Activated T-helper 2 cell treated with anti-CD3 and anti-CD28 coated beads, Interferon-gamma antibody, Interleukin-2, Interleukin-4, amounts not matched to agents 10 μg/mL and 5 μg/mL and 100 μg/mL, durations not matched to agents 14 hours and 24 hours and 36 hours (primary cell): ENCODE data around the gene DAAM1. TPM values are rescaled to one million over a fixed set of nuclear protein-coding genes. Genes with fewer than 3 reads are reported as not detected.

Source experiments
- DNase-seq: peaks from one replicate; pipeline ENCODE4 v3.0.0; 2021; ENCODE audit warnings: low spot score
- H3K27ac Mint-ChIP-seq: one replicate; pipeline ENCODE4 v1.8.0; 2021; ENCODE audit warnings: mixed read lengths
- H3K27me3 Mint-ChIP-seq: one replicate; pipeline ENCODE4 v1.8.0; 2021; ENCODE audit warnings: low read depth, mixed read lengths
- H3K36me3 Mint-ChIP-seq: one replicate; pipeline ENCODE4 v1.8.0; 2021; ENCODE audit warnings: low read depth, mixed read lengths
- H3K4me1 Mint-ChIP-seq: one replicate; pipeline ENCODE4 v1.8.0; 2021; ENCODE audit warnings: low read depth, mixed read lengths
- H3K4me3 Mint-ChIP-seq: one replicate; pipeline ENCODE4 v1.8.0; 2021; ENCODE audit warnings: low read depth, mild to moderate bottlenecking, moderate library complexity, mixed read lengths
- H3K9me3 Mint-ChIP-seq: one replicate; pipeline ENCODE4 v1.8.0; 2021; ENCODE audit warnings: mixed read lengths
- intact Hi-C: fragments of 100-400 bp; cut with micrococcal nuclease; formaldehyde crosslinking; loops from one replicate; pipeline ENCODE4 v1.15.1; 2023
- total RNA-seq: library from RNA; stranded (reverse); gene quantifications from 2 replicates; pipeline ENCODE4 v1.2.3, GENCODE V29; 2022

The DAAM1 gene
- total RNA-seq, 1 donor from 2014 or later: 6.4 TPM

GRCh38 chr14:59308086-59308485 is 119.6 kb downstream of the DAAM1 start:
- Mint-ChIP-seq H3K4me3 (no peak overlapping the region), H3K27me3 (no peaks in the 10 kb centered on the region), H3K27ac (no peak overlapping the region), H3K4me1 (peaks cover 13% of the 10 kb centered on the region), H3K36me3 (no peaks in the 10 kb centered on the region), H3K9me3 (no peaks in the 10 kb centered on the region)
- no peak for DNase-seq
- intact Hi-C loops: no loop called here

GRCh38 chr14:59308673-59309072 is 120.2 kb downstream of the DAAM1 start:
- Mint-ChIP-seq H3K4me1 (peaks cover 13% of the 10 kb centered on the region), H3K9me3 (no peaks in the 10 kb centered on the region), H3K27me3 (no peaks in the 10 kb centered on the region), H3K4me3 (no peak overlapping the region), H3K36me3 (no peaks in the 10 kb centered on the region), H3K27ac (no peak overlapping the region)
- no peak for DNase-seq
- intact Hi-C loops: no loop called here

GRCh38 chr14:59309291-59309900 is 120.9 kb downstream of the DAAM1 start:
- Mint-ChIP-seq H3K27ac (no peak overlapping the region), H3K36me3 (no peaks in the 10 kb centered on the region), H3K4me3 (no peak overlapping the region), H3K4me1 (peaks cover 13% of the 10 kb centered on the region), H3K27me3 (no peaks in the 10 kb centered on the region), H3K9me3 (no peaks in the 10 kb centered on the region)
- no peak for DNase-seq
- intact Hi-C loops: no loop called here

- DNase-seq: no peak
- no peaks in the 10 kb centered on the region for H3K27me3 Mint-ChIP-seq
- peaks cover 13% of the 10 kb centered on the region for H3K4me1 Mint-ChIP-seq
- no peak overlapping the region for H3K4me3 Mint-ChIP-seq
- no peak overlapping the region for H3K27ac Mint-ChIP-seq
- no peaks in the 10 kb centered on the region for H3K9me3 Mint-ChIP-seq
- H3K36me3 Mint-ChIP-seq: no peaks in the 10 kb centered on the region
- intact Hi-C loops: no loop called here
Measured at GRCh38 chr14:59310633-59311032, 122.2 kb downstream of the DAAM1 start.

- Mint-ChIP-seq H3K4me3 (no peak overlapping the region), H3K9me3 (no peaks in the 10 kb centered on the region), H3K4me1 (peaks cover 7% of the 10 kb centered on the region), H3K36me3 (no peaks in the 10 kb centered on the region), H3K27ac (no peak overlapping the region), H3K27me3 (no peaks in the 10 kb centered on the region)
- intact Hi-C loops: no loop called here
- no peak for DNase-seq
Measured at GRCh38 chr14:59311723-59312122, 123.3 kb downstream of the DAAM1 start.

GRCh38 chr14:59313144-59313651 is 124.7 kb downstream of the DAAM1 start:
- Mint-ChIP-seq H3K9me3 (no peaks in the 10 kb centered on the region), H3K27ac (no peak overlapping the region), H3K4me3 (no peak overlapping the region), H3K36me3 (no peaks in the 10 kb centered on the region), H3K4me1 (peaks cover 3% of the 10 kb centered on the region), H3K27me3 (peaks cover 1% of the 10 kb centered on the region)
- DNase-seq: no peak
- intact Hi-C loops: no loop called here

GRCh38 chr14:59313658-59314608 is 125.5 kb downstream of the DAAM1 start:
- Mint-ChIP-seq H3K4me1 (peaks cover 3% of the 10 kb centered on the region), H3K4me3 (no peak overlapping the region)

GRCh38 chr14:59314953-59315599 is 126.6 kb downstream of the DAAM1 start:
- Mint-ChIP-seq H3K9me3 (no peaks in the 10 kb centered on the region), H3K36me3 (no peaks in the 10 kb centered on the region), H3K27me3 (peaks cover 1% of the 10 kb centered on the region), H3K27ac (no peak overlapping the region), H3K4me3 (no peak overlapping the region), H3K4me1 (peaks cover 3% of the 10 kb centered on the region)
- DNase-seq: no peak
- intact Hi-C loops: no loop called here

More at GRCh38 chr14:59313658-59314608, 125.5 kb downstream of the DAAM1 start:
- DNase-seq: no peak
- intact Hi-C loops: no loop called here
- H3K27me3 Mint-ChIP-seq: peaks cover 1% of the 10 kb centered on the region
- H3K27ac Mint-ChIP-seq: no peak overlapping the region
- H3K9me3 Mint-ChIP-seq: no peaks in the 10 kb centered on the region
- no peaks in the 10 kb centered on the region for H3K36me3 Mint-ChIP-seq

GRCh38 chr14:59316151-59316830 is 127.8 kb downstream of the DAAM1 start:
- Mint-ChIP-seq H3K27me3 (peaks cover 1% of the 10 kb centered on the region), H3K4me1 (peaks cover 9% of the 10 kb centered on the region), H3K4me3 (no peak overlapping the region), H3K36me3 (no peaks in the 10 kb centered on the region), H3K27ac (no peak overlapping the region), H3K9me3 (no peaks in the 10 kb centered on the region)
- DNase-seq: no peak
- intact Hi-C loops: no loop called here

GRCh38 chr14:59317346-59317745 is 128.9 kb downstream of the DAAM1 start:
- Mint-ChIP-seq H3K4me1 (peaks cover 10% of the 10 kb centered on the region), H3K36me3 (no peaks in the 10 kb centered on the region), H3K27me3 (peaks cover 1% of the 10 kb centered on the region), H3K4me3 (no peak overlapping the region), H3K27ac (no peak overlapping the region), H3K9me3 (no peaks in the 10 kb centered on the region)
- DNase-seq: no peak
- intact Hi-C loops: no loop called here

- intact Hi-C loops: no loop called here
- Mint-ChIP-seq H3K27me3 (peaks cover 1% of the 10 kb centered on the region), H3K4me1 (peaks cover 9% of the 10 kb centered on the region), H3K36me3 (no peaks in the 10 kb centered on the region), H3K9me3 (no peaks in the 10 kb centered on the region), H3K27ac (no peak overlapping the region), H3K4me3 (no peak overlapping the region)
- DNase-seq: no peak
Measured at GRCh38 chr14:59317798-59318505, 129.5 kb downstream of the DAAM1 start.

- Mint-ChIP-seq H3K27me3 (peaks cover 1% of the 10 kb centered on the region), H3K36me3 (no peaks in the 10 kb centered on the region)
- intact Hi-C loops: no loop called here
Measured at GRCh38 chr14:59318908-59319307, 130.4 kb downstream of the DAAM1 start.

More at GRCh38 chr14:59318908-59319307, 130.4 kb downstream of the DAAM1 start:
- H3K27ac Mint-ChIP-seq: no peak overlapping the region
- DNase-seq: no peak
- peaks cover 9% of the 10 kb centered on the region for H3K4me1 Mint-ChIP-seq
- no peak overlapping the region for H3K4me3 Mint-ChIP-seq
- no peaks in the 10 kb centered on the region for H3K9me3 Mint-ChIP-seq
